HG03039 (cell line): Measurements from ENCODE around the gene ARMC2.
"Not testable (repeated sequence)": the region's sequence is repeated elsewhere in the genome, so short reads cannot be mapped to it uniquely, and the experiment has no call there.

Source experiments
- ATAC-seq: cut with Tn5 transposase; IDR thresholded peaks from one replicate; pipeline ENCODE4 v1.9.1; 2021; ENCODE audit warnings: mild to moderate bottlenecking, moderate library complexity; ENCODE audit not compliant: unreplicated experiment

The ARMC2 gene

GRCh38 chr6:108835218-108835850, 12.9 kb upstream of the ARMC2 start:
- ATAC-seq: no peak

GRCh38 chr6:108836061-108836460, 12.2 kb upstream of the ARMC2 start:
- no peak for ATAC-seq

- ATAC-seq: no peak
These were observed 10.8 kb upstream of the ARMC2 start for GRCh38 chr6:108837236-108837971.

- ATAC-seq: no peak
These were observed 10.0 kb upstream of the ARMC2 start for GRCh38 chr6:108838101-108838717.

DNA sequence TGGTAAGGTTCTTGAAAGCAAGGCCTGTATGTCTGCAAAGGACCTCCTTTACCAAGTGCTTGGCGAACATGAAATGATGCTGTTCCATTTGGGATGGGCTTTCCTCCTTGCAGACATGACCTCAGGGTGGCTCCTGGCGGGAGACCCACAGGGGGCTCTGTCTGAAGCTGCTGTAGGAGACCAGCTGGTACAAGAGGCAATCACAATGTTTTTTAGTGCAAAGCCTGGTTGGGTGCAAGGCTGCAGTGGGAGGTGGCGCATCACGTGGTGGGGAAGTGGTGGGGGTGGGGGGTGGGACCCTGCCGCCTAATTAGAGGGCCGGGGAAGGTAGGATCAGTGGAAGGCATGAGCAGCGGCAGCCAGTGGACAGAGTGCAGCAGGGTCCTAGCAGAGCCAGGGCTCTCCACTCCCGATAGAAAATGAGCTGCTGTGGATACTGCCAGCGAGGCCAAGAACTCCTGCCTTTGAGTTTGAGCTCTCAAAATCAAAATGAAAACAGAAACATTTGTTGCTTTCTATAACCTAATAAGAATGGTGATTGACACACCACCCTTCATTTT, 9.1 kb upstream of the ARMC2 start:
- ATAC-seq: no peak

GRCh38 chr6:108840919-108841318, 7.3 kb upstream of the ARMC2 start:
- no peak for ATAC-seq

GRCh38 chr6:108841377-108841855, 6.8 kb upstream of the ARMC2 start:
- ATAC-seq: no peak

- no peak for ATAC-seq
These were observed 4.1 kb upstream of the ARMC2 start for GRCh38 chr6:108844135-108844534.

GRCh38 chr6:108845145-108845544, 3.1 kb upstream of the ARMC2 start:
- no peak for ATAC-seq

DNA sequence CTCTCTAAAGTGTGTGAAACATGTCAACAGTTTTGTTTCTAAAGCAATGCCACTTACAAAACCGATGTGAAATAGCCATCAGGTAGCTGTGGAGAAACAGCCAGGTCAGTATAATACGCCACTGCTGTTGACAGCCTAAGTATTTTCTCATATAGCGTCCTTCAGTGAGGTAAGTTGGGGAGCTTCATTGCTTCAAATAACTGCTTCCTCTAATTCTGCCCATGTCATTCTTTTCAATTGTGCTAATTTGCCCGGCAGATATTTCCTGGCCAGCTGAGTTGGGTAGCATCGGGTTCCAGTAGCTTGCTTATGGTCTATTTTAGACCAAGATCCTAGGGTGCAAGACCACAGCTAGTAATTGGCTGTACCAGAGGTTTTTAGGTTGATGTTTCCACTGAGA, 2.1 kb upstream of the ARMC2 start:
- ATAC-seq: no peak

- ATAC-seq: no peak
These were observed 1.6 kb upstream of the ARMC2 start for GRCh38 chr6:108846628-108847027.

DNA sequence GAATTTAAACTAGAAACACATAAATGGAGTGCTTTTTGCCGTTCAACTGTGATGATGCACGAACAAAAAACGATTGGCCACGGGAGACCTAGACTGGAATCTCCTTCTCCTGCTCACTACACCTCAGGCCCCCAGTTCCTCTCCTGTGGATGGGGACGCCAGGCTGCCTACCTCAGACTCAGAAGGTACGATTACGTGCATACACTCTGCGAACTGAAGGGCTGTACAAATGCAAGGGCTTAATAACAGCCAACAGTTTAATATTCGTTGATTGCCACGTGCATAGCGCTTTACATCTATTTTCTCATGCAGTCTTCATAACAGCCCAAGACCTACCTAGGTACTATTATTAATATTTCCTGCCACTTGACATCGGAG, 495 bp upstream of the ARMC2 start:
- ATAC-seq: no peak

- no peak for ATAC-seq
These were observed 2.6 kb downstream of the ARMC2 start for GRCh38 chr6:108850669-108851465.

DNA sequence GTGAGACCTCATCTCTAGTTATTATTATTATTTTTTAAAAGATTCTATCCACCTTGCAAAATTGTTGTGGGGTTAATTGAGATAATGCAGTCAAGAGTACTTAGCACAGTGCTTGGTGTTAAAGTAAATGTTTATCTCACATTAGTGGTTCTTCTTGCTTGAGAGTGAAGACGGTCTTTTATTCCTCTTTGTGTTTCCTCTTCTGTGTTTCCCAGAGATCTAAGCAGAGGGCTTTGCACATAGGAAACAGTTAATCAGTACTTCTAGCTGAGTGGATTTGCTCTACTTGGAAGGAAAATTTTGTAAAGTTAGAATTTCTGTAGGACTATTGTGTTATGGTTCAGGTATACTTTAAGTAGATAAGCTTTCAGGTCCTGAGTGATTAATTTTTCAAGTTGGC, 3.5 kb downstream of the ARMC2 start:
- ATAC-seq: no peak

GRCh38 chr6:108853077-108853476, 4.9 kb downstream of the ARMC2 start:
- ATAC-seq: no peak

GRCh38 chr6:108862479-108863191, 14.4 kb downstream of the ARMC2 start:
- ATAC-seq: no peak

GRCh38 chr6:108865751-108866286, 17.6 kb downstream of the ARMC2 start:
- not testable (repeated sequence) for ATAC-seq

- ATAC-seq: no peak
These were observed 18.6 kb downstream of the ARMC2 start for GRCh38 chr6:108866798-108867197.

DNA sequence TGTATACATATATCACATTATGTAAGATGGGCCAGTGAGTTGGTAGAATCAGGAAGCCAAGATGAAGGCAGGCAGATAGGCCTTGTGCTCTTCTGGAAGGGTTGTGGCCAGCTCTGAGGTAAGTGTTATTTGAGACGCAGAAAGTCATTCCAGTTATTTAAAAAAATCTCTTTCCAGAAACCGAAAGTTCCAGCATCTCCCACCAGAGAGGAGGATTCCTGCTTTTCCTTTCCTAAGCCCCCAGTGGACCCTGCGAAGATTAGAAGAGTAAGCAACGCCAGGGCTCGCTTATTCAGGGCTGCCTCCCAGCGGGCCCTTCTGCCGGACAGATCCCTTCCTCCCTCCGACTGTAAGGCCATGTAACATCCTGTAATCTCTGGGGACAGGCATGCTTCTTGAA, 20.4 kb downstream of the ARMC2 start:
- ATAC-seq: no peak

DNA sequence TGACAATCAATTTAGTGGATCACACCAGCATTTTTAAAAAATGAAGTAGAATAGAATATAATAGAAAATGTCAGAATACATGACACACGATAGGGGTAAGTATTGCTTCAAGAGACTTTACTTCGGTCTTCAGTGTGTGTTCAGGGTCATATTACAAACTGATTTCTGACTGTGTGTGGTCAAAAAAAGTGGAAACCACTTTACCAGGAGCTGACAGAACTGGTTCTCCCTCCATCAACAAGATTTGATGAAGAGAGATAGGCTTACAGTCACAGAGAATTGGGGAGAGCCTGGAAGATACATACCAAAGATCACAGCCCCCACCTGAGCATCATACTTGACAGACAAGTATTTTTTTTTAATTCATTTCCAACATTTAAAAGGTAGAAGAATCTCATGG, 21.7 kb downstream of the ARMC2 start:
- ATAC-seq: no peak
